Breast epithelium (tissue), 4 donors: ENCODE results near the gene IFI44L. TPM values are rescaled to one million over a fixed set of nuclear protein-coding genes. Genes with fewer than 3 reads are reported as not detected.

Experiments used
- DNase-seq, 2 donors: peaks; one replicate each; pipeline ENCODE4 v3.0.0-alpha.2; 2019; ENCODE audit warnings: low spot score in 2 of 2
- H3K27ac ChIP-seq, 2 donors: fragments of 200-600 bp; sonication (generic) in 1 of 2; one replicate each; pipeline ENCODE4 v1.5.1; 2016 to 2019; ENCODE audit warnings: mild to moderate bottlenecking in 1 of 2
- H3K27me3 ChIP-seq, 2 donors: fragments of 200-600 bp; sonication (generic) in 1 of 2; one replicate each; pipeline versions ENCODE4 v1.5.1 to v1.6.0; 2017 to 2019; ENCODE audit warnings: control low read depth in 1 of 2, mild to moderate bottlenecking in 1 of 2
- H3K36me3 ChIP-seq: fragments of 200-600 bp; one replicate; pipeline ENCODE4 v1.5.1; 2019
- H3K4me1 ChIP-seq, 2 donors: fragments of 200-600 bp; sonication (generic); one replicate each; pipeline ENCODE4 v1.5.1; 2016 to 2019; ENCODE audit warnings: control low read depth in 1 of 2
- H3K4me3 ChIP-seq, 3 donors: fragments of 200-600 bp; sonication (generic); 1 replicate in 2 of 3; 2 replicates in 1 of 3; pipeline ENCODE4 v1.5.1; 2016 to 2019; ENCODE audit warnings: mild to moderate bottlenecking in 3 of 3, moderate library complexity in 2 of 3
- H3K9me3 ChIP-seq, 2 donors: fragments of 200-600 bp; sonication (generic) in 1 of 2; one replicate each; pipeline ENCODE4 v1.5.1; 2016 to 2019; ENCODE audit warnings: control low read depth in 1 of 2
- CTCF ChIP-seq, 3 donors: fragments of 450-650 bp; IDR thresholded peaks; one replicate each; pipeline ENCODE4 v1.5.1; 2016 to 2017; ENCODE audit warnings: antibody characterized with exemption in 3 of 3, mild to moderate bottlenecking in 3 of 3, moderate library complexity in 3 of 3
- POLR2A ChIP-seq: fragments of 450-650 bp; IDR thresholded peaks from one replicate; pipeline ENCODE4 v1.6.1; 2016; ENCODE audit warnings: antibody characterized with exemption, mild to moderate bottlenecking, moderate library complexity
- POLR2AphosphoS5 ChIP-seq, 3 donors: sonication (generic); formaldehyde crosslinking; IDR thresholded peaks; one replicate each; pipeline ENCODE4 v1.6.1; 2017; ENCODE audit warnings: antibody characterized with exemption in 3 of 3
- intact Hi-C: fragments of 100-400 bp; cut with DNase I; formaldehyde crosslinking; loops from one replicate; pipeline ENCODE4 v1.15.1; 2023; ENCODE audit warnings: low total_unique reads
- total RNA-seq, 3 donors: library from RNA; depleted of rRNA; stranded (reverse); fragments of >200 nt; gene quantifications; one replicate each; pipeline ENCODE4 v1.1.0, GENCODE V29; 2016

The IFI44L gene
- total RNA-seq, 3 donors from 2014 or later: 4.3 to 13.4 (median 7.8) TPM

DNA sequence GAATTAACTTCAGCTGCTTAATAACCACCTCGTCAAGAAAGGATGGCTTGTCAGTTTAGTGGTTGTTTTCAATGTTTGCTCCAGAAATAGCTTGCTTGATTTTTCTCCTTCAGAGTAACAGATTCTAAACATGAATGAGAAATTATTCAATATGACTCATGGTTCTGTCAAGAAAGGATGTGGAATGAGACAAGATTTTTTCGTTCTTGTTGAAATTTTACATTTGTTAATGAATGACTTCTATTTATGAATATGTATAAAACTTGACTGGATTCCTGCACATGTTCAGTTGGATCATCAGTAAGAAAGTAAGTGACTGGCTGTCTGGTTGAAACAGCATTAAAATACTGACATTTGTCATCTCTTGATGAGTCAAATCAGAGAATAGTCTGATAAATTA, 67.7 kb downstream of the IFI44L start:
- Histone ChIP-seq H3K4me3 (no peak overlapping the region), H3K36me3 (no peaks in the 10 kb centered on the region), H3K9me3 (no peaks in the 10 kb centered on the region), H3K27me3 (no peaks in the 10 kb centered on the region), H3K4me1 (no peaks in the 10 kb centered on the region), H3K27ac (no peak overlapping the region)
- TF ChIP-seq POLR2A (no peak), CTCF (IDR thresholded peaks at IDR 0.05) (no peak)
- no peak for DNase-seq
- intact Hi-C loops: no loop called here

DNA sequence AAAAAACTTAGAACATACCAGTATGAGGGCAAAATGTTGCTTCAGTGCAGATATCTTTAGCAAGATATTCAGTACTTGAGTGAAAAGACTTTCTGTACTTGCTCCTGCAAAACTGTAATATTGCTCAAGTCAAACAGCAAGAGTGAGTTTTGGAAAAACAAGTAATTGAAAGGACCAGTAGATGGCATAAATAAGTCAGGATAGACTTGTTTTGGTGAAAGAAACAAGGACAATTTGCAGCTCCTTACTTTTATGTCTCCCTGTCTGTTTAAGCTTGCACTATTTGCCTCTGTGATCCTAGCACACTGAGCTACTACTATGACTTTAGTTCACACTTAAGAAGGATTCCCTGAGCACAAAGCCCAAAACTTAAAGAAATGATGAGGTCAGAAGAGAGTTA, 68.4 kb downstream of the IFI44L start:
- TF ChIP-seq POLR2AphosphoS5 (IDR thresholded peaks at IDR 0.05) (no peak), POLR2A (no peak), CTCF (IDR thresholded peaks at IDR 0.05) (no peak)
- no peaks in the 10 kb centered on the region for H3K27me3 ChIP-seq
- H3K36me3 ChIP-seq: no peaks in the 10 kb centered on the region
- H3K27ac ChIP-seq: no peak overlapping the region
- H3K4me3 ChIP-seq: no peak overlapping the region
- no peak for DNase-seq
- H3K9me3 ChIP-seq: no peaks in the 10 kb centered on the region
- no peaks in the 10 kb centered on the region for H3K4me1 ChIP-seq
- intact Hi-C loops: no loop called here

DNA sequence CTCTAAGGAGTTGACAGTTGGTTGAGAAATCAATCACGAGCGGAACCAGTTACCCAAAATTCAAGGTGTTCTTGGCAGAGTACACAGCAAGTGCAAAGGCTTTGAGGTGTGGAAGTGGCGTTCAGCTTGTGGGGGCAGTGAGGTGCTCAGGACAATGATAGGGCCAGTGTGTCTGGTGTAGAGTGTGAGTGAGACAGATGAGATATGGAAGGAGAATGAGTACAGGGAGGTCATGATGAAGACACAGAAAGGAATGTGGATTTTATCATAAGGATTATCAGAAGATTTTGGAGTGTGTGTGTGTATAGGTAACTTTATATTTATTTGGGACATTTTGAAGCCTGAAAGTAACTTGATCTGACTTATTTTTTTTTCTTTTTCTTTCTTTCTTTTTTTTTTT, 70.3 kb downstream of the IFI44L start:
- Histone ChIP-seq H3K4me1 (no peaks in the 10 kb centered on the region), H3K9me3 (no peaks in the 10 kb centered on the region), H3K27me3 (no peaks in the 10 kb centered on the region), H3K4me3 (no peak overlapping the region), H3K27ac (no peak overlapping the region), H3K36me3 (no peaks in the 10 kb centered on the region)
- TF ChIP-seq POLR2A (no peak), CTCF (IDR thresholded peaks at IDR 0.05) (no peak), POLR2AphosphoS5 (IDR thresholded peaks at IDR 0.05) (no peak)
- DNase-seq: no peak
- intact Hi-C loops: no loop called here

DNA sequence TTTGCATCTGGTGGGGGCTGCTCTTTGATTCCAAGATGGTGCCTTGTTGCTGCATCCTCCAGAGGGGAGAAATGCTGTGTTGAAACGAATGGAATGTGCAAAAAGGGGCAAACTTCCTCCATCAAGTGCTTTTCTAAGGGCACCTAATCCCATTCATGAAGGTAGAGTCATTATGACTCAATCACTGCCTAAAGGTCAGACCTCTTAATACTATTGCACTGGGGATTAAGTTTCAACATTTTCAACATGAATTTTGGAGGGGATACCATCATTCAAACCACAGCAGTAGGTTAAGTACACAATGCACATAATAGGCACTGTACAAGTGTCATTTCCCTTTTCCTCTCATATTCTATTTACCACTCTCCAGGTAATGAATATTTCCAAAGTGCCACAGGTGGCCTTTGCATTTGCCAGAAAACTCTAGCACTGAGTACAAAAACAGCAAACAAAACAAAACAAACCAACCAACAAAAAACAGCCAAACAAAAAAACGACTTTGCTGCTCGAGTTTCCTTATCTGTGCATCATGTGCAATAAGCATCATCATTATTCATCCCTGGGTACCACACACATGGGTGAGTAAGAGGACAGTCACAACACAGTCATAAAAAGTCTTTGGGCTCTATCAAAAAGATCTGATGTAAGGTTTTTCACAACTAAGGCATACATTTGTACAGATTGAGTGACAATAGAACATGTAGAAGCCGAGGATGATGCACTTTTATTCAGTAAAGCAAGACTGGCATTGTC, 71.9 kb downstream of the IFI44L start:
- Histone ChIP-seq H3K9me3 (no peaks in the 10 kb centered on the region), H3K27ac (no peak overlapping the region), H3K27me3 (no peaks in the 10 kb centered on the region), H3K4me3 (no peak overlapping the region), H3K4me1 (no peaks in the 10 kb centered on the region), H3K36me3 (no peaks in the 10 kb centered on the region)
- DNase-seq: no peak
- TF ChIP-seq CTCF (IDR thresholded peaks at IDR 0.05) (no peak), POLR2A (no peak), POLR2AphosphoS5 (IDR thresholded peaks at IDR 0.05) (no peak)
- intact Hi-C loops: no loop called here

Other genes starting within 250 kb of the IFI44L start
- 10 to 100 TPM in 1 of 3 donors, 1 to 10 TPM in 2; 2.3 to 16.5 (median 7.9) TPM for gene PTGFR, start 129.5 kb upstream of the IFI44L start, total RNA-seq
- gene IFI44, start 29.4 kb downstream of the IFI44L start, total RNA-seq: 10 to 100 TPM; 20.0 to 25.3 (median 24.0) TPM